ENCODE measurements around the gene NR5A1. TPM values are rescaled to one million over a fixed set of nuclear protein-coding genes. Genes with fewer than 3 reads are reported as not detected.

NR5A1 gene
- total RNA-seq, 4 donors from 2014 or later, result 0.17 TPM; not detected in 3

GRCh38 chr9:124477211-124477647 is 30.0 kb downstream of the NR5A1 start:
- Histone ChIP-seq H3K27me3 (peaks cover 4 to 85% (median 31%) of the 10 kb centered on the region in 4 donors), H3K36me3 (no peaks in the 10 kb centered on the region), H3K4me1 (peaks cover 3 to 14% (median 13%) of the 10 kb centered on the region in 4 donors), H3K9me3 (no peaks in the 10 kb centered on the region), H3K4me3 (peak overlapping the region; percentile 21 to 37 (median 33)), H3K27ac (replicated peaks in 1 of 4) (no peak overlapping the region)
- no peak for TF ChIP-seq EP300 (IDR thresholded peaks at IDR 0.05)
- no peak for TF ChIP-seq POLR2AphosphoS5 (IDR thresholded peaks at IDR 0.05)
- no peak for TF ChIP-seq CTCF (IDR thresholded peaks at IDR 0.05)
- TF ChIP-seq POLR2A (IDR thresholded peaks at IDR 0.05; ENCODE audit: low read depth), result no peak
- 8% methylated on average over 6 of the region's 19 CpGs for WGBS
- intact Hi-C loops (cut with DNase I), result no loop called here
- no peak for DNase-seq (ENCODE audit: extremely low spot score)

GRCh38 chr9:124475868-124476690 is 31.1 kb downstream of the NR5A1 start:
- Histone ChIP-seq H3K4me3 (no peak overlapping the region), H3K36me3 (no peaks in the 10 kb centered on the region), H3K4me1 (peaks cover 3 to 14% (median 13%) of the 10 kb centered on the region in 4 donors), H3K27ac (replicated peaks in 1 of 4) (no peak overlapping the region), H3K27me3 (peaks cover 4 to 86% (median 31%) of the 10 kb centered on the region in 4 donors), H3K9me3 (no peaks in the 10 kb centered on the region)
- WGBS, result 75% methylated on average over 11 of the region's 14 CpGs
- intact Hi-C loops (cut with DNase I), result no loop called here
- no peak for DNase-seq (ENCODE audit: extremely low spot score)
- no peak for TF ChIP-seq POLR2A (IDR thresholded peaks at IDR 0.05; ENCODE audit: low read depth)
- no peak for TF ChIP-seq EP300 (IDR thresholded peaks at IDR 0.05)
- no peak for TF ChIP-seq CTCF (IDR thresholded peaks at IDR 0.05)
- no peak for TF ChIP-seq POLR2AphosphoS5 (IDR thresholded peaks at IDR 0.05)

GRCh38 chr9:124475158-124475867 is 31.9 kb downstream of the NR5A1 start:
- TF ChIP-seq POLR2A (IDR thresholded peaks at IDR 0.05; ENCODE audit: low read depth), result no peak
- no peak for TF ChIP-seq CTCF (IDR thresholded peaks at IDR 0.05)
- TF ChIP-seq POLR2AphosphoS5 (IDR thresholded peaks at IDR 0.05), result no peak
- TF ChIP-seq EP300 (IDR thresholded peaks at IDR 0.05), result no peak
- intact Hi-C loops (cut with DNase I), result no loop called here
- H3K27ac ChIP-seq (replicated peaks in 1 of 4), result no peak overlapping the region
- 78% methylated on average over 8 of the region's 21 CpGs for WGBS
- no peak for DNase-seq (ENCODE audit: extremely low spot score)
- peaks cover 3 to 14% (median 13%) of the 10 kb centered on the region in 4 donors for H3K4me1 ChIP-seq
- H3K36me3 ChIP-seq, result no peaks in the 10 kb centered on the region
- H3K27me3 ChIP-seq, result peaks cover 4 to 86% (median 31%) of the 10 kb centered on the region in 4 donors
- no peaks in the 10 kb centered on the region for H3K9me3 ChIP-seq
- no peak overlapping the region for H3K4me3 ChIP-seq

GRCh38 chr9:124474151-124474550 is 33.0 kb downstream of the NR5A1 start:
- TF ChIP-seq POLR2A (IDR thresholded peaks at IDR 0.05; ENCODE audit: low read depth) (no peak), EP300 (IDR thresholded peaks at IDR 0.05) (no peak), CTCF (IDR thresholded peaks at IDR 0.05) (no peak), POLR2AphosphoS5 (IDR thresholded peaks at IDR 0.05) (no peak)
- 66% methylated on average over 4 of the region's 4 CpGs for WGBS
- intact Hi-C loops (cut with DNase I), result no loop called here
- H3K27me3 ChIP-seq, result peaks cover 4 to 86% (median 23%) of the 10 kb centered on the region in 4 donors
- no peaks in the 10 kb centered on the region for H3K9me3 ChIP-seq
- H3K27ac ChIP-seq (replicated peaks in 1 of 4), result no peak overlapping the region
- H3K4me1 ChIP-seq, result peaks cover 3 to 14% (median 13%) of the 10 kb centered on the region in 4 donors
- no peaks in the 10 kb centered on the region for H3K36me3 ChIP-seq
- no peak for DNase-seq (ENCODE audit: extremely low spot score)
- no peak overlapping the region for H3K4me3 ChIP-seq

Measured in esophagus muscularis mucosa (tissue), 4 donors.